Measurements from ENCODE around the gene BRAP. TPM values are rescaled to one million over a fixed set of nuclear protein-coding genes. Genes with fewer than 3 reads are reported as not detected.
"Not testable (repeated sequence)": the region's sequence is repeated elsewhere in the genome, so short reads cannot be mapped to it uniquely, and the experiment has no call there.

BRAP gene
- total RNA-seq, 1 donor from 2014 or later, result 18.9 TPM

DNA sequence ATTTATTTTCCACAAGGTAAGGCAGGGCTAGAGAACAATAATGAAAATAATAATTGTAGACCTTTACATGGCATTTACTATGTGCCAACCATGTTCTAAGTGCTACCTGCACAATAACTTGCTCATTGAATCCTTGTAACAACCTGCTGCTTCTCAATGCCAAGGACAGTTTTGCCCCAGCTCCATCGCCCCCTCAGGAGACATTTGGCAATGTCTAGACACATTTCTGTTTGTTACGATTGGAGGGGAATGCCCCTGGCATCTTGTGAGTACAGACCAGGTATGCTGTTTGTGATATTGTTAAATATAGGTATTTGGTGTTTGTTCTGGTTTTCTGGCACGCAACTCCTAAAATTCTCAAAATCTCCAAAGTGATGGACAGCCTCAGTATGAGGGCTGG is 78.5 kb downstream of the BRAP start:
- TF ChIP-seq, protein P1, sequence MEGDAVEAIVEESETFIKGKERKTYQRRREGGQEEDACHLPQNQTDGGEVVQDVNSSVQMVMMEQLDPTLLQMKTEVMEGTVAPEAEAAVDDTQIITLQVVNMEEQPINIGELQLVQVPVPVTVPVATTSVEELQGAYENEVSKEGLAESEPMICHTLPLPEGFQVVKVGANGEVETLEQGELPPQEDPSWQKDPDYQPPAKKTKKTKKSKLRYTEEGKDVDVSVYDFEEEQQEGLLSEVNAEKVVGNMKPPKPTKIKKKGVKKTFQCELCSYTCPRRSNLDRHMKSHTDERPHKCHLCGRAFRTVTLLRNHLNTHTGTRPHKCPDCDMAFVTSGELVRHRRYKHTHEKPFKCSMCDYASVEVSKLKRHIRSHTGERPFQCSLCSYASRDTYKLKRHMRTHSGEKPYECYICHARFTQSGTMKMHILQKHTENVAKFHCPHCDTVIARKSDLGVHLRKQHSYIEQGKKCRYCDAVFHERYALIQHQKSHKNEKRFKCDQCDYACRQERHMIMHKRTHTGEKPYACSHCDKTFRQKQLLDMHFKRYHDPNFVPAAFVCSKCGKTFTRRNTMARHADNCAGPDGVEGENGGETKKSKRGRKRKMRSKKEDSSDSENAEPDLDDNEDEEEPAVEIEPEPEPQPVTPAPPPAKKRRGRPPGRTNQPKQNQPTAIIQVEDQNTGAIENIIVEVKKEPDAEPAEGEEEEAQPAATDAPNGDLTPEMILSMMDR (IDR thresholded peaks at IDR 0.05), result no peak
- H3K4me3 Mint-ChIP-seq (ENCODE audit: unreplicated experiment), result no peak overlapping the region
- H3K36me3 Mint-ChIP-seq (ENCODE audit: unreplicated experiment), result no peaks in the 10 kb centered on the region
- no peak for DNase-seq (ENCODE audit: extremely low spot score, unreplicated experiment)
- H3K9me3 Mint-ChIP-seq (ENCODE audit: unreplicated experiment), result no peaks in the 10 kb centered on the region
- no peaks in the 10 kb centered on the region for H3K27me3 Mint-ChIP-seq (ENCODE audit: unreplicated experiment)
- H3K27ac Mint-ChIP-seq (ENCODE audit: unreplicated experiment), result no peak overlapping the region
- H3K4me1 Mint-ChIP-seq (ENCODE audit: unreplicated experiment), result no peaks in the 10 kb centered on the region

DNA sequence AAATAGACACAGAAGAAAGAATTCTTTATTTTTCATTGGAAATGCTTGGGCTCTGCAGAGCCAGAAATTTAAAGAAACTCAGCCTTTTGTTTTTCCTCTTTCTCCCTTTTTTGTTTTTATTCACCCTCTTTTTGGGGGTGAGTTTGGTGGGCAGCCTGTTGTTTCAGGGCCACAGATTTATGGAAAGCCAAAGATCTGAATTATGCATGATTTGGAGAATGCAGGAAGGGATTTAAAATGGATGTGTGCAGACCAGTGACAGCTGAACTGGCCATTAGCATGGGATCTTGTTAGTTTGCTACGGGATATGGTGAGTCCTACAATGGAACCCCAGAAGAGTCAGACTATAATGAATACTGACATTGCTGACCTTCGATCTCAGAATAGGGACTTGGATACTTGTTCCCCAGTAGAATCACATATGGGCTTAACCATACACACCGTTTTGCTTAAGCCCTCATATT is 79.0 kb downstream of the BRAP start:
- no peak for DNase-seq (ENCODE audit: extremely low spot score, unreplicated experiment)
- no peaks in the 10 kb centered on the region for H3K4me1 Mint-ChIP-seq (ENCODE audit: unreplicated experiment)
- H3K27ac Mint-ChIP-seq (ENCODE audit: unreplicated experiment), result no peak overlapping the region
- no peak overlapping the region for H3K4me3 Mint-ChIP-seq (ENCODE audit: unreplicated experiment)
- no peaks in the 10 kb centered on the region for H3K9me3 Mint-ChIP-seq (ENCODE audit: unreplicated experiment)
- H3K36me3 Mint-ChIP-seq (ENCODE audit: unreplicated experiment), result no peaks in the 10 kb centered on the region
- H3K27me3 Mint-ChIP-seq (ENCODE audit: unreplicated experiment), result no peaks in the 10 kb centered on the region
- TF ChIP-seq, protein P1 (IDR thresholded peaks at IDR 0.05), result no peak

DNA sequence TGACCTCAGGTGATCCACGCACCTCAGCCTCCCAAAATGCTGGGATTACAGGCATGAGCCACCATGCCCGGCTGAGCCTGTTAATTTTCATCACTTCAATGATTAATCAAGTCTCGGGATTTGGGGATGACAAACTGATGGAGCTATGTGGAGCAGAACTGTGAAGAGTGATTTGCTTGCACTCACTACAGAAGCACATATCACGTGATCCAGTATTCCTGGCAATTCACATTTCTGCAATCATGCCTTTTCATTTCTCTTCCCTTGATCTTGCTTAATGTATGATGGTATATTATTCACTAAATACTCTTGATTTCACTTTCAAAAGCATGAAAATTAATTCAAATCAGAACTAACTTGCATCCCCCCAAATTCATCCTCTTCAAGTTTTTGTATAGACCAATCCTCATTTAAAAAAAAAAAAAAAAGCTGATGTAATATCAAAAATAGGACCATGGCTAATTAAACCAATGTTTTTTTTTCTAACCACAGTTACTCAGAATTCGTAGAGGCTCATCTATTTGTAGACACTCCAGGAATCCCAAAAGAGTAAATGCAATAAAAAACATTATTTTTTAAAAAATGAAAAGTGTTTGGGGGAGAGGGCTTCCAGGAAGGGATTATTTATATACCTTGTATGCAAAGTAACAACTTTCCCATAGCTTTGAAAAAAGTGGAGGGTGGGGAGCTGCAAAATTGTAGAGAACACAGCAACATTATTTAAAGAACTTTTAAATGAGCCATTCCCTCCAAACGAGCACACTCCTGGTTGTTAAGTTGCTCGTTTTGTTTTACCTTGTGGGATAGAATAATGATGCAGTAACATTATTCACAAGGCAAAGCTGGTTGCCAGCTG is 79.6 kb downstream of the BRAP start:
- Mint-ChIP-seq H3K27ac (ENCODE audit: unreplicated experiment) (no peak overlapping the region), H3K4me3 (ENCODE audit: unreplicated experiment) (no peak overlapping the region), H3K9me3 (ENCODE audit: unreplicated experiment) (no peaks in the 10 kb centered on the region), H3K36me3 (ENCODE audit: unreplicated experiment) (no peaks in the 10 kb centered on the region), H3K4me1 (ENCODE audit: unreplicated experiment) (no peaks in the 10 kb centered on the region), H3K27me3 (ENCODE audit: unreplicated experiment) (no peaks in the 10 kb centered on the region)
- DNase-seq (ENCODE audit: extremely low spot score, unreplicated experiment), result no peak
- TF ChIP-seq, protein P1 (IDR thresholded peaks at IDR 0.05), result no peak

DNA sequence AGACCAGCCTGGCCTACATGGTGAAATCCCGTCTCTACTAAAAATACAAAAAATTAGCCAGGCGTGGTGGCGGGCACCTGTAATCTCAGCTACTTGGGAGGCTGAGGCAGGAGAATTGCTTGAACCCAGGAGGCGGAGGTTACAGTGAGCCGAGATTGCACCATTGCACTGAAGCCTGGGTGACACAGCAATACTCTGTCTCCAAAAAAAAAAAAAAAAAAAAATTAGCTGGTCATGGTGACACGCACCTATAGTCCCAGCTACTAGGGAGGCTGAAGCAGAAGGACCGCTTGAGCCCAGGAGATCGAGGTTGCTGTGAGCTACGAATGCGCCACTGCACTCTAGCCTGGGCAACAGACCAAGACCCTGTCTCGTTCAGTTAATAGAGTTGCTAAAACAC is 82.9 kb downstream of the BRAP start:
- not testable (repeated sequence) for DNase-seq (ENCODE audit: extremely low spot score, unreplicated experiment); H3K9me3 Mint-ChIP-seq (ENCODE audit: unreplicated experiment); H3K27me3 Mint-ChIP-seq (ENCODE audit: unreplicated experiment); H3K36me3 Mint-ChIP-seq (ENCODE audit: unreplicated experiment); H3K4me1 Mint-ChIP-seq (ENCODE audit: unreplicated experiment); H3K4me3 Mint-ChIP-seq (ENCODE audit: unreplicated experiment); H3K27ac Mint-ChIP-seq (ENCODE audit: unreplicated experiment)

DNA sequence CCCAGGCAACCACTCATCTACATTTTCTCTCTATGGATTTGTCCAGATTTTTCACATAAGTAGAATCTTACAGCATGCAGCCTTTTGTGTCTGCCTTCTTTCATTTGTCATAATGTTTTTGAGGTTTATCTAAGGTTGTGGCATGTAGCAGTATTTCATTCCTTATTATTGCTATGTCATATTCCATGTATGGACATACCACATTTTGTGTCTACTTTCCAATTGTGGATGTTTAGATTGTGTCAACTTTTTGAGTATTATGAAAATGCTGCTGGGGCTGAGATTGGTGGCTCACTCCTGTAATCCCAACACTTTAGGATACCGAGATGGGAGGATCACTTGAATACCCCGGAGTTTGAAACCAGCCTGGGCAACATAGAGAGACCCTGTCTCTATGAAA is 83.4 kb downstream of the BRAP start:
- Mint-ChIP-seq H3K4me3 (ENCODE audit: unreplicated experiment) (no peak overlapping the region), H3K9me3 (ENCODE audit: unreplicated experiment) (no peaks in the 10 kb centered on the region), H3K4me1 (ENCODE audit: unreplicated experiment) (peaks cover 6% of the 10 kb centered on the region), H3K36me3 (ENCODE audit: unreplicated experiment) (no peaks in the 10 kb centered on the region), H3K27me3 (ENCODE audit: unreplicated experiment) (no peaks in the 10 kb centered on the region), H3K27ac (ENCODE audit: unreplicated experiment) (no peak overlapping the region)
- TF ChIP-seq, protein P1 (IDR thresholded peaks at IDR 0.05), result no peak
- no peak for DNase-seq (ENCODE audit: extremely low spot score, unreplicated experiment)

DNA sequence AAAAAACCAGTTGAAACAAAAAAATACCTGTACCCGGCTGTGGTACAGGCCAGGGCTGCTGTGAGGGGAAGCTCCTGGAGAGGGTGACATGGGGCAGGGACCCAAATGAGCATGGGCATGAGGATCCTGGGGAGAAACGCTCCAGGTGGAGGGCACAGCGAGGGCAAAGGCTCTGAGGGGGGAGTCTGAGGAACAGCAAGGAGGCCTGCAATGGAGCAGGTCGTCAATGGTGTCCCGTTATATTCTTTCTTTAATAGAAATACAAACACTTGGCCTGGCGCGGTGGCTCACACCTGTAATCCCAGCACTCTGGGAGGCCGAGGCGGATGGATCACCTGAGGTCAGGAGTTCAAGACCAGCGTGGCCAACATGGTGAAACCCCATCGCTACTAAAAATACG is 84.8 kb downstream of the BRAP start:
- not testable (repeated sequence) for H3K4me3 Mint-ChIP-seq (ENCODE audit: unreplicated experiment); H3K36me3 Mint-ChIP-seq (ENCODE audit: unreplicated experiment); H3K27me3 Mint-ChIP-seq (ENCODE audit: unreplicated experiment); H3K9me3 Mint-ChIP-seq (ENCODE audit: unreplicated experiment); DNase-seq (ENCODE audit: extremely low spot score, unreplicated experiment); H3K27ac Mint-ChIP-seq (ENCODE audit: unreplicated experiment)
- peaks cover 17% of the 10 kb centered on the region for H3K4me1 Mint-ChIP-seq (ENCODE audit: unreplicated experiment)

Measured in osteocyte (in vitro differentiated cells).